ENCODE measurements around the gene ADCY1. TPM values are rescaled to one million over a fixed set of nuclear protein-coding genes. Genes with fewer than 3 reads are reported as not detected.
"Not testable (repeated sequence)": the region's sequence is repeated elsewhere in the genome, so short reads cannot be mapped to it uniquely, and the experiment has no call there.

The ADCY1 gene
- total RNA-seq, 4 donors from 2014 or later = 2.5 to 9.0 (median 5.6) TPM

GRCh38 chr7:45717537-45718235, 143.5 kb downstream of the ADCY1 start:
- WGBS, 2 donors = 60 to 70% methylated on average over 13 to 17 of the region's 17 CpGs
- no peak for DNase-seq (ENCODE audit: low spot score in 2 of 2)
- H3K4me1 ChIP-seq = peaks cover 0 to 8% (median 0%) of the 10 kb centered on the region in 4 donors

GRCh38 chr7:45718464-45719330, 144.5 kb downstream of the ADCY1 start:
- Histone ChIP-seq H3K4me1 (peaks cover 0 to 8% (median 0%) of the 10 kb centered on the region in 4 donors), H3K9me3 (no peaks in the 10 kb centered on the region), H3K36me3 (peaks cover 0 to 24% (median 0%) of the 10 kb centered on the region in 3 donors), H3K27me3 (no peaks in the 10 kb centered on the region), H3K27ac (no peak overlapping the region), H3K4me3 (no peak overlapping the region)
- peak in 1 of 2 donors; percentile 2 for DNase-seq (ENCODE audit: low spot score in 2 of 2)
- TF ChIP-seq POLR2A (IDR thresholded peaks at IDR 0.05) = no peak
- no peak for TF ChIP-seq CTCF (IDR thresholded peaks at IDR 0.05)
- no peak for TF ChIP-seq EP300 (IDR thresholded peaks at IDR 0.05)
- WGBS, 2 donors = 65 to 66% methylated on average over 8 to 12 of the region's 12 CpGs

More at GRCh38 chr7:45717537-45718235, 143.5 kb downstream of the ADCY1 start:
- H3K4me3 ChIP-seq = no peak overlapping the region
- H3K27me3 ChIP-seq = no peaks in the 10 kb centered on the region
- peaks cover 0 to 17% (median 0%) of the 10 kb centered on the region in 3 donors for H3K36me3 ChIP-seq
- no peaks in the 10 kb centered on the region for H3K9me3 ChIP-seq
- no peak overlapping the region for H3K27ac ChIP-seq
- TF ChIP-seq POLR2A (IDR thresholded peaks at IDR 0.05) (no peak), EP300 (IDR thresholded peaks at IDR 0.05) (no peak), CTCF (IDR thresholded peaks at IDR 0.05) (no peak)

GRCh38 chr7:45720989-45721388, 146.8 kb downstream of the ADCY1 start:
- no peak for DNase-seq (ENCODE audit: low spot score in 2 of 2)
- TF ChIP-seq EP300 (IDR thresholded peaks at IDR 0.05) (no peak), CTCF (IDR thresholded peaks at IDR 0.05) (no peak), POLR2A (IDR thresholded peaks at IDR 0.05) (no peak)
- Histone ChIP-seq H3K27ac (no peak overlapping the region), H3K9me3 (no peaks in the 10 kb centered on the region), H3K4me3 (no peak overlapping the region), H3K36me3 (peaks cover 0 to 40% (median 8%) of the 10 kb centered on the region in 3 donors), H3K4me1 (peaks cover 0 to 8% (median 0%) of the 10 kb centered on the region in 4 donors), H3K27me3 (no peaks in the 10 kb centered on the region)
- 96% methylated on average over 3 of the region's 3 CpGs for WGBS, 2 donors

- H3K36me3 ChIP-seq = peaks cover 3 to 49% (median 16%) of the 10 kb centered on the region in 3 donors
- TF ChIP-seq CTCF (IDR thresholded peaks at IDR 0.05) (no peak), POLR2A (IDR thresholded peaks at IDR 0.05) (no peak), EP300 (IDR thresholded peaks at IDR 0.05) (no peak)
- no peak overlapping the region for H3K4me3 ChIP-seq
- H3K4me1 ChIP-seq = peaks cover 0 to 8% (median 0%) of the 10 kb centered on the region in 4 donors
- H3K27me3 ChIP-seq = no peaks in the 10 kb centered on the region
- DNase-seq (ENCODE audit: low spot score in 2 of 2) = no peak
- H3K9me3 ChIP-seq = peaks cover 0 to 3% (median 0%) of the 10 kb centered on the region in 4 donors
- 72 to 78% methylated on average over 21 to 22 of the region's 22 CpGs for WGBS, 2 donors
- no peak overlapping the region for H3K27ac ChIP-seq
Measured at GRCh38 chr7:45721686-45722598, 147.8 kb downstream of the ADCY1 start.

GRCh38 chr7:45725231-45725630, 151.1 kb downstream of the ADCY1 start:
- DNase-seq (ENCODE audit: low spot score in 2 of 2); H3K9me3 ChIP-seq; H3K4me1 ChIP-seq; H3K27me3 ChIP-seq; H3K4me3 ChIP-seq; H3K27ac ChIP-seq: not testable (repeated sequence)
- peaks cover 6 to 70% (median 24%) of the 10 kb centered on the region in 3 donors for H3K36me3 ChIP-seq
- 95 to 98% methylated on average over 2 of the region's 2 CpGs for WGBS, 2 donors
